Pancreas (tissue), 10 donors: Measurements from ENCODE around the gene CHM. TPM values are rescaled to one million over a fixed set of nuclear protein-coding genes. Genes with fewer than 3 reads are reported as not detected.

Source experiments
- ATAC-seq, 4 donors: fragments of 200-7000 bp; cut with Tn5 transposase; one replicate each; pipeline versions ENCODE4 v1.8.0 to v1.9.1; 2020; ENCODE audit warnings: mild to moderate bottlenecking in 4 of 4, moderate library complexity in 4 of 4
- DNase-seq, 6 donors: peaks; one replicate each; pipeline ENCODE4 v3.0.0-alpha.2; 2020
- FAIRE-seq: peaks from 2 replicates; lab custom pipeline; 2012; peaks lifted over from hg19 to GRCh38; lab: Jason Lieb, UNC
- H3K27ac ChIP-seq, 4 donors: fragments of 200-600 bp; sonication (generic); 1 replicate in 3 of 4; 2 replicates in 1 of 4; pipeline versions ENCODE4 v1.5.0 to v1.8.0; 2020
- H3K27me3 ChIP-seq, 4 donors: fragments of 200-600 bp; one replicate each; pipeline ENCODE4 v1.8.0; 2021
- H3K36me3 ChIP-seq, 3 donors: fragments of 200-600 bp; sonication (generic) in 1 of 3; one replicate each; pipeline versions ENCODE4 v1.5.0 to v1.8.0; 2020 to 2021
- H3K4me1 ChIP-seq, 3 donors: fragments of 200-600 bp; one replicate each; pipeline ENCODE4 v1.8.0; 2021
- H3K4me3 ChIP-seq, 4 donors: fragments of 200-600 bp; sonication (generic) in 2 of 4; one replicate each; pipeline versions ENCODE4 v1.5.0 to v1.8.0; 2020 to 2021
- H3K9me3 ChIP-seq, 4 donors: fragments of 200-600 bp; one replicate each; pipeline ENCODE4 v1.8.0; 2021
- WGBS, 2 donors: extraction: QIAGEN DNeasy Blood & Tissue Kit; methylation state at CpG; one replicate each; pipeline ENCODE4 v1.1.7; 2013; 5-methylcytosine and 5-hydroxymethylcytosine counted together
- intact Hi-C, 3 donors: fragments of 100-400 bp; cut with DNase I; formaldehyde crosslinking; loops; one replicate each; pipeline versions ENCODE4 v1.11.1 to v1.14.2; 2022
- polyA plus RNA-seq, 2 donors: library from polyadenylated mRNA; stranded (reverse); fragments of 200-250 nt; gene quantifications; one replicate each; pipeline ENCODE4 v1.2.3, GENCODE V29; 2013
- total RNA-seq, 6 donors: library from RNA; stranded (reverse); fragmentation: NEBNext Ultra II Directional in 4 of 6; extraction: Animal tissue kit (Norgen Biotek cat#: 25700) in 4 of 6; gene quantifications; one replicate each; pipeline versions ENCODE4 v1.2.1 to v1.2.4, GENCODE V29; 2021 to 2023
- TF ChIP-seq, protein P1 (sequence below), 4 donors: fragments of 200-600 bp; sonication (generic) in 3 of 4; IDR thresholded peaks; one replicate each; pipeline versions ENCODE4 v1.5.0 to v1.8.0; 2021; ENCODE audit warnings: antibody characterized with exemption in 4 of 4
- donor health status: healthy with polysubstance abuse.
- donor health status: DM: no; HTN: no; CAD: no; lungs with moderate emphysema.
- donor health status: DM: no; HTN: no; CAD: no.
- donor health status: control.
- donor health status: control.
- donor health status: Bipolar disorder and iron deficiency.
- donor health status: DM: yes; HTN: yes; CAD: no.
- donor health status: DM: no; HTN: no; CAD: no.
- donor health status: DM: no; HTN: no; CAD: no.
- donor health status: DM: yes; HTN: yes; CAD: no.

The CHM gene
- total and polyA plus RNA-seq, 8 donors: 3.9 to 10.7 (median 7.9) TPM

GRCh38 chrX:86051741-86052140 is 4.4 kb upstream of the CHM start:
- Histone ChIP-seq H3K27ac (no peak overlapping the region), H3K4me3 (no peak overlapping the region), H3K36me3 (no peaks in the 10 kb centered on the region), H3K4me1 (no peaks in the 10 kb centered on the region), H3K27me3 (peaks cover 0 to 16% (median 5%) of the 10 kb centered on the region in 4 donors), H3K9me3 (no peaks in the 10 kb centered on the region)
- intact Hi-C loops: no loop called here
- FAIRE-seq: no peak
- no peak for ATAC-seq
- WGBS, 2 donors: 24 to 45% methylated on average over 2 of the region's 2 CpGs
- TF ChIP-seq, protein P1, sequence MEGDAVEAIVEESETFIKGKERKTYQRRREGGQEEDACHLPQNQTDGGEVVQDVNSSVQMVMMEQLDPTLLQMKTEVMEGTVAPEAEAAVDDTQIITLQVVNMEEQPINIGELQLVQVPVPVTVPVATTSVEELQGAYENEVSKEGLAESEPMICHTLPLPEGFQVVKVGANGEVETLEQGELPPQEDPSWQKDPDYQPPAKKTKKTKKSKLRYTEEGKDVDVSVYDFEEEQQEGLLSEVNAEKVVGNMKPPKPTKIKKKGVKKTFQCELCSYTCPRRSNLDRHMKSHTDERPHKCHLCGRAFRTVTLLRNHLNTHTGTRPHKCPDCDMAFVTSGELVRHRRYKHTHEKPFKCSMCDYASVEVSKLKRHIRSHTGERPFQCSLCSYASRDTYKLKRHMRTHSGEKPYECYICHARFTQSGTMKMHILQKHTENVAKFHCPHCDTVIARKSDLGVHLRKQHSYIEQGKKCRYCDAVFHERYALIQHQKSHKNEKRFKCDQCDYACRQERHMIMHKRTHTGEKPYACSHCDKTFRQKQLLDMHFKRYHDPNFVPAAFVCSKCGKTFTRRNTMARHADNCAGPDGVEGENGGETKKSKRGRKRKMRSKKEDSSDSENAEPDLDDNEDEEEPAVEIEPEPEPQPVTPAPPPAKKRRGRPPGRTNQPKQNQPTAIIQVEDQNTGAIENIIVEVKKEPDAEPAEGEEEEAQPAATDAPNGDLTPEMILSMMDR (IDR thresholded peaks at IDR 0.05): no peak
- DNase-seq: no peak

GRCh38 chrX:86047936-86048280 is 550 bp upstream of the CHM start:
- WGBS, 2 donors: 12 to 40% methylated on average over 15 of the region's 15 CpGs
- H3K27ac ChIP-seq: peak overlapping the region in 1 of 4 donors; percentile 80
- H3K4me3 ChIP-seq: peak overlapping the region; percentile 29 to 51 (median 42)
- FAIRE-seq: no peak
- no peaks in the 10 kb centered on the region for H3K36me3 ChIP-seq
- no peaks in the 10 kb centered on the region for H3K4me1 ChIP-seq
- no peaks in the 10 kb centered on the region for H3K9me3 ChIP-seq
- ATAC-seq: peak in 1 of 4 donors; percentile 13
- TF ChIP-seq, protein P1 (IDR thresholded peaks at IDR 0.05): no peak
- no peak for DNase-seq
- H3K27me3 ChIP-seq: peaks cover 0 to 16% (median 5%) of the 10 kb centered on the region in 4 donors
- intact Hi-C loops: no loop called here

- H3K4me1 ChIP-seq: no peaks in the 10 kb centered on the region
- TF ChIP-seq, protein P1 (IDR thresholded peaks at IDR 0.05): no peak
- FAIRE-seq (no peak), ATAC-seq (no peak), DNase-seq (no peak)
- intact Hi-C loops: no loop called here
- peaks cover 0 to 6% (median 0%) of the 10 kb centered on the region in 4 donors for H3K27me3 ChIP-seq
- H3K4me3 ChIP-seq: no peak overlapping the region
- H3K36me3 ChIP-seq: no peaks in the 10 kb centered on the region
- no peaks in the 10 kb centered on the region for H3K9me3 ChIP-seq
- no peak overlapping the region for H3K27ac ChIP-seq
These were observed 3.1 kb downstream of the CHM start for GRCh38 chrX:86044216-86044615.

DNA sequence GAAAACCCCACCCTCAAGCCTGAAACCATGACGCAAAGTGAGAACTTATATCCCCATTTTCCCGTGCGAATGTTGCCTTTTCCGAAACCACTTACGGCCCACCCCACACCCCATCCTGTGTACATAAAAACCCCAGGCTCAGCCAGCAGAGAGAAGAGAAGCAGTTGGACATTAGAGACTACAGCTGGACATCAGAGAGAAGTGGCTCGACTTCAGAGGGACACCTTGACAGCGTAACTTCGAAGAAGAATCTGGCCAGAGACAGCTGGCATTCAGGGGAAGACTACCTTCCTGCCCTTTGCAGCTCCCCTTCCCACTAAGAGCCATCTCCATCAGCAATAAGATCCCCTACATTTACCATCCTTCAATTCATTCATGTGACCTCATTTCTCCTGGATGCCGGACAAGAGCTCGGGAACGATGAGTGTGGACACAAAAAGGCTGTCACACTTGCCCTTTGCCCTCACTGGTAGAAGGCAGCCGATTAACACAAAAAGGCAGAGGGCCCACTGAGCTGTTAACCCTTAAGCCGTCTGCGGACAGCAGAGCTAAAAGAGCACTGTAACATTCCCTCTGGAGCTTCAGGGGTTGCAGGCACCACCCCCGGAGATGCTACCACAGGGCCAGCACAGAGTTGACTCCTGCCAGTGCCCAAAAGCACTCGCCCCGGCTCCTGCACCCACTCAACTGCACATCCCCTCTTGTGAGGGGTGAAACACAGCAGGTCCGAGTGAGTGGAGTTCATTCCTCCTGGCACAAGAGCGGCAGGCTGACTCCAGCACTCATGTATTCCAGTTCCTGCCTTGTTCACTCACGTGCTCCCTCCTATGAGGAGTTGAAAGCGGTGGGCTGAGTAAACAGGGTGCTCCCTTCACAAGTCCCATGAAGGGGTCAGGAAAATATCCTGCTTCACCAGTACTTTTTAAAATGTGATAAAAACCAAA is 7.5 kb downstream of the CHM start:
- no peak overlapping the region for H3K27ac ChIP-seq
- WGBS, 2 donors: 70 to 82% methylated on average over 21 of the region's 21 CpGs
- no peaks in the 10 kb centered on the region for H3K9me3 ChIP-seq
- no peak for ATAC-seq
- intact Hi-C loops: no loop called here
- TF ChIP-seq, protein P1 (IDR thresholded peaks at IDR 0.05): no peak
- no peak overlapping the region for H3K4me3 ChIP-seq
- no peaks in the 10 kb centered on the region for H3K36me3 ChIP-seq
- peaks cover 0 to under 1% (median 0%) of the 10 kb centered on the region in 4 donors for H3K27me3 ChIP-seq
- no peak for DNase-seq
- no peaks in the 10 kb centered on the region for H3K4me1 ChIP-seq
- no peak for FAIRE-seq

DNA sequence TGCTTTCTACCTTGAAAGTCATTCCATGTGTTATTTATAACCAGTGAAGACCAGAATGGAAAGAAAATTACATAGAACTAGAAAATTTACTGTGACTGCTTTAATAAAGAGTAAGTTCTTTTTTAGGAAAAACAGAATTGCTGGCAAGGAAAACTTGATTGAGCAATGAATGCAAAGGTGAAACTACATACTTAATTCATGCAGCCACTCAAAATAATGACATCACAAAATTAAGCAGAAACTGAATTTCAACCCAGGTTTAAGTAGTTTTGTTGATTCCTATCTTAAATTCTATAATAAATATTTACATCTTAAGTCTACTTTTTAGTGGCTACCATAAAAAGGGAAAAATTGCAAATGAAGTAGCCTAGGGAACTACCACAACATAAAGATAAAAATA is 14.0 kb downstream of the CHM start:
- no peak for ATAC-seq
- intact Hi-C loops: no loop called here
- no peaks in the 10 kb centered on the region for H3K36me3 ChIP-seq

More for the DNA sequence above, 14.0 kb downstream of the CHM start:
- no peak for DNase-seq
- TF ChIP-seq, protein P1 (IDR thresholded peaks at IDR 0.05): no peak
- no peak overlapping the region for H3K4me3 ChIP-seq
- no peaks in the 10 kb centered on the region for H3K9me3 ChIP-seq
- H3K4me1 ChIP-seq: no peaks in the 10 kb centered on the region
- H3K27me3 ChIP-seq: peaks cover 0 to 6% (median 0%) of the 10 kb centered on the region in 4 donors
- H3K27ac ChIP-seq: no peak overlapping the region
- FAIRE-seq: no peak
